Vagina (tissue), 2 donors: ENCODE measurements around the gene ULBP1.

Source experiments
- CTCF ChIP-seq, 3 experiments: fragments of 450-650 bp in 2 of 3; fragments of 200-600 bp in 1 of 3; sonication (generic) in 1 of 3; IDR thresholded peaks; one replicate each; pipeline ENCODE4 v1.5.1; 2017 to 2019; ENCODE audit warnings: antibody characterized with exemption in 3 of 3, mild to moderate bottlenecking in 2 of 3, moderate library complexity in 2 of 3
- POLR2A ChIP-seq, 2 donors: fragments of 450-650 bp; IDR thresholded peaks; one replicate each; pipeline ENCODE4 v1.6.1; 2017; ENCODE audit warnings: antibody characterized with exemption in 2 of 2, mild to moderate bottlenecking in 2 of 2, moderate library complexity in 2 of 2

GRCh38 chr6:149991838-149992237, 28.1 kb downstream of the ULBP1 start:
- no peak for TF ChIP-seq POLR2A (IDR thresholded peaks at IDR 0.05)
- TF ChIP-seq CTCF (IDR thresholded peaks at IDR 0.05): no peak
